MCF 10A (cell line): Measurements from ENCODE around the gene DEPP1. TPM values are rescaled to one million over a fixed set of nuclear protein-coding genes. Genes with fewer than 3 reads are reported as not detected.
A peak's percentile ranks its signal among the peaks of the same experiment; 100 is the strongest.

ENCODE experiments used
- BruUV-seq: library from RNA; stranded (reverse); fragments of 400-500 nt; replicated peaks from 2 replicates; lab custom pipeline; 2021; lab: Mats Ljungman, UMichigan
- CTCF ChIA-PET: fragments of 300-600 bp; sonication (Branson Sonifier 250); formaldehyde crosslinking; extraction: SDS; loops from one replicate; lab custom pipeline; 2021; ENCODE audit warnings: antibody characterized with exemption, inconsistent platforms; lab: Yijun Ruan, JAX
- POLR2A ChIA-PET: fragments of 300-600, 350-650 bp; sonication (Branson Sonifier 250); formaldehyde crosslinking; extraction: SDS; loops from one replicate; lab custom pipeline; 2020; ENCODE audit warnings: antibody characterized with exemption, inconsistent platforms; lab: Yijun Ruan, JAX
- DNase-seq: peaks from one replicate; pipeline ENCODE4 v3.0.0-alpha.2; 2018; ENCODE audit not compliant: unreplicated experiment
- H3K27ac Mint-ChIP-seq: one replicate; pipeline ENCODE4 v1.8.0; 2022; ENCODE audit warnings: mild to moderate bottlenecking, low read depth, mixed read lengths; ENCODE audit not compliant: unreplicated experiment
- H3K27me3 Mint-ChIP-seq: one replicate; pipeline ENCODE4 v1.8.0; 2022; ENCODE audit warnings: mixed read lengths; ENCODE audit not compliant: insufficient read depth, unreplicated experiment
- H3K36me3 Mint-ChIP-seq: one replicate; pipeline ENCODE4 v1.8.0; 2022; ENCODE audit warnings: mild to moderate bottlenecking, moderate library complexity, mixed read lengths; ENCODE audit not compliant: insufficient read depth, unreplicated experiment
- H3K4me1 Mint-ChIP-seq: one replicate; pipeline ENCODE4 v1.8.0; 2022; ENCODE audit warnings: mixed read lengths; ENCODE audit not compliant: insufficient read depth, unreplicated experiment
- H3K4me3 Mint-ChIP-seq: one replicate; pipeline ENCODE4 v1.8.0; 2022; ENCODE audit warnings: mild to moderate bottlenecking, moderate library complexity, mixed read lengths; ENCODE audit not compliant: unreplicated experiment
- H3K9me3 Mint-ChIP-seq: one replicate; pipeline ENCODE4 v1.8.0; 2022; ENCODE audit warnings: mixed read lengths; ENCODE audit not compliant: unreplicated experiment
- intact Hi-C: fragments of 100-400 bp; cut with micrococcal nuclease; formaldehyde crosslinking; loops from 2 replicates; pipeline ENCODE4 v1.14.1; 2022
- total RNA-seq: library from RNA; stranded (reverse); gene quantifications from 2 replicates; pipeline ENCODE4 v1.2.3, GENCODE V29; 2022
- TF ChIP-seq, protein P1 (sequence below): fragments of 200-600 bp; IDR thresholded peaks from one replicate; pipeline ENCODE4 v1.8.0; 2022; ENCODE audit warnings: antibody characterized with exemption, mild to moderate bottlenecking; ENCODE audit not compliant: unreplicated experiment

DEPP1 gene
- total RNA-seq, 1 experiment from 2014 or later = 0.84 TPM

DNA sequence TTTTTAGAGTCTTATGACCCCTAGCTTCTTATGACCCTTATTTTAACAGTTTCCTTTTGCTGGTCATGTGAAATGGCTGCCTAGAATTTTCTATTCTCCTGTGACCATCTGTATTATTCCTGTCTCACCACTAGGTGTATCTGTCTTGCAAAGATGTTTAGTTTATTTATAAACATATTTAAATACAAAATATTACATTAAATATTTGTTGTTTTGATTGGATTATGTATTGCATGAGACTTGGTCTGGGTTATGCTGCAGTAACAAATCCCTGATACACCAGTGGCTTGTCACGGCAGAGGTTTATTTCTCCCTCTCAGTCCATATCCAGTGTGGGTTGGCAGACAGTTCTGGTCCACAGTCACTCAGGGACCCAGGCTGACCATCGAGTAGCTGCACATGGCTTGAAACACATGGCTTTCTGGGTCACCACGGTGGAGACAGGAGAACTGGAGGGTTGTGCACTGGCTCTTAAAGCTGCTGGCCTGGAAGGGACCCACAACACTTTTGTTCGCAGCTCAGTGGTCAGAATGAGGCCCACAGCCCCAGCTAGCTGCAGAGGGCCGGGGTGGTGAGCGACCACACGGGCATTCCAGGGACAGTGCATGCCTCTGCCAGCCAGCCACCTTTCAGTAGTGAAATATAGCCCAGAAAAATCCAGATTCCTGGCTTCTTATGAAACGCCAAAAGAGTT is 11.6 kb downstream of the DEPP1 start:
- TF ChIP-seq, protein P1, sequence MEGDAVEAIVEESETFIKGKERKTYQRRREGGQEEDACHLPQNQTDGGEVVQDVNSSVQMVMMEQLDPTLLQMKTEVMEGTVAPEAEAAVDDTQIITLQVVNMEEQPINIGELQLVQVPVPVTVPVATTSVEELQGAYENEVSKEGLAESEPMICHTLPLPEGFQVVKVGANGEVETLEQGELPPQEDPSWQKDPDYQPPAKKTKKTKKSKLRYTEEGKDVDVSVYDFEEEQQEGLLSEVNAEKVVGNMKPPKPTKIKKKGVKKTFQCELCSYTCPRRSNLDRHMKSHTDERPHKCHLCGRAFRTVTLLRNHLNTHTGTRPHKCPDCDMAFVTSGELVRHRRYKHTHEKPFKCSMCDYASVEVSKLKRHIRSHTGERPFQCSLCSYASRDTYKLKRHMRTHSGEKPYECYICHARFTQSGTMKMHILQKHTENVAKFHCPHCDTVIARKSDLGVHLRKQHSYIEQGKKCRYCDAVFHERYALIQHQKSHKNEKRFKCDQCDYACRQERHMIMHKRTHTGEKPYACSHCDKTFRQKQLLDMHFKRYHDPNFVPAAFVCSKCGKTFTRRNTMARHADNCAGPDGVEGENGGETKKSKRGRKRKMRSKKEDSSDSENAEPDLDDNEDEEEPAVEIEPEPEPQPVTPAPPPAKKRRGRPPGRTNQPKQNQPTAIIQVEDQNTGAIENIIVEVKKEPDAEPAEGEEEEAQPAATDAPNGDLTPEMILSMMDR = peak; percentile 17
- Mint-ChIP-seq H3K4me1 (peaks cover 18% of the 10 kb centered on the region), H3K9me3 (no peaks in the 10 kb centered on the region), H3K27me3 (no peaks in the 10 kb centered on the region), H3K36me3 (no peaks in the 10 kb centered on the region), H3K27ac (no peak overlapping the region), H3K4me3 (no peak overlapping the region)
- no peak for DNase-seq
- intact Hi-C loops = no loop called here
- no TSS peak for BruUV-seq
- CTCF ChIA-PET = interaction anchor here (0.6 to 4.1 kb wide), 7 partner anchors 9 to 1292 kb away, joined by 3 to 16 read pairs (median 9); no protein-coding TSS in a partner anchor
- POLR2A ChIA-PET = interaction anchor here (1.3 kb wide), 1 partner anchor 11 kb away, joined by 6 read pairs; the partner anchor contains the start of gene DEPP1

DNA sequence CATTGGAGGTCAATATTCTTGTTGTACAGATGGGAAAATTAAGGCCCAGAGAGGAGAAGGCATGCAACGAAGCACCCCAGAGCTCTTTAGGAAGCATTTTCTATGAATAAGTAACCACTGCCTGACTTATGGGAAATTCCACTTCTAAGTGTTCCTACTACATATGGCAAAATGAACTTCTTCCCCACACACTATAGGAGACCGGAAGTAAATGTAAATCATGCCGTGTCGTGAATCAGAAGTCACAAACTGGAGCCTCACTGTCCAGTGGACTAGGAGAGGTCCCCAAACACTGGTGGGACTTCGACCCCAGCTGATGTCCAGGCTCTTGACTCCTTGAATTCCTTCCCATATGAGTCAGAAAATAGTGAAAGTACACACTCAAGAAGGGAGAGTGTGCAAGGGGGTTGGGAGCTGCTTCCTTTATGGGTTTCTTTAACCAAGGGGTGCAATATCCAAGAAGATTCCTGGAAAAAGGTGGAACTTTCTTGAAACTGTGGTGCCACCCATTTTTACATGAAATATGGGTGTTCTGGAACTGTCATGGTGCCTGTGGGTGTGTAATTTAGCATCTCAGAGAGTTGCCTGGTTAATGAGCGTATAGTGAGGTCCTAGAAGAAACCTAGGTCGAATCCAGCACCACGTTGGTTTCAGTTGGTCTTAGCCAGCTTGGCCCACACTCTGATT is 12.3 kb downstream of the DEPP1 start:
- BruUV-seq = no TSS peak
- intact Hi-C loops = no loop called here
- Mint-ChIP-seq H3K4me1 (peaks cover 18% of the 10 kb centered on the region), H3K4me3 (no peak overlapping the region), H3K36me3 (no peaks in the 10 kb centered on the region), H3K27ac (no peak overlapping the region), H3K27me3 (no peaks in the 10 kb centered on the region), H3K9me3 (no peaks in the 10 kb centered on the region)
- no peak for DNase-seq
- CTCF ChIA-PET = interaction anchor here (0.6 to 3.4 kb wide), 6 partner anchors 9 to 1291 kb away, joined by 3 to 10 read pairs (median 8); partner anchors contain the start of gene DEPP1
- TF ChIP-seq, protein P1 = no peak
- POLR2A ChIA-PET = no interaction called here

DNA sequence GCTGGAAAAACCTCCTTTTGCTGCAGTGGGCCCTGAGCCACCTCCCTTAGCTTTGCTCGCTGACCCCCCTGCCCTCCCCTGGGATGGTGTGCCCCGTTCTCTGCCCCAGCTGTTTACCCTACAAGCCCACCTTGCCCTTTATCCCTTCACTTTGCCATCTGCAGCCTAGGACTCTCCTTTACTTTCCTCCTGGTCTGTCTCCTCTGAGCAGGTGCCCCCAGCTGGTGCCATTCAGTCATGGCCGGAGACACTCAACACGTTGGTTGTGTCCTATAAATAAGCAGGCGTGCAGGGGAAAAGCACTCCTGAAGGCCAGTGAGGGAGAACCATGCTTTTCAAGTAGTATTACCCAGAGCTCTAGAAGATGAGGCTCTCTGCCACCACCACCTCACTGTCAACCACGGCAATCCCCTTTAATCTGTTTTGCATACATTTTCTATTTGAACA is 12.9 kb downstream of the DEPP1 start:
- Mint-ChIP-seq H3K27me3 (no peaks in the 10 kb centered on the region), H3K27ac (no peak overlapping the region), H3K36me3 (no peaks in the 10 kb centered on the region), H3K4me3 (no peak overlapping the region), H3K9me3 (no peaks in the 10 kb centered on the region), H3K4me1 (peaks cover 18% of the 10 kb centered on the region)
- TF ChIP-seq, protein P1 = no peak
- no TSS peak for BruUV-seq
- intact Hi-C loops = no loop called here
- ChIA-PET POLR2A (no interaction called here), CTCF (interaction anchor here (1.0 to 3.4 kb wide), 3 partner anchors 12 to 33 kb away, joined by 4 to 10 read pairs (median 7); partner anchors contain the start of gene DEPP1)
- DNase-seq = no peak

DNA sequence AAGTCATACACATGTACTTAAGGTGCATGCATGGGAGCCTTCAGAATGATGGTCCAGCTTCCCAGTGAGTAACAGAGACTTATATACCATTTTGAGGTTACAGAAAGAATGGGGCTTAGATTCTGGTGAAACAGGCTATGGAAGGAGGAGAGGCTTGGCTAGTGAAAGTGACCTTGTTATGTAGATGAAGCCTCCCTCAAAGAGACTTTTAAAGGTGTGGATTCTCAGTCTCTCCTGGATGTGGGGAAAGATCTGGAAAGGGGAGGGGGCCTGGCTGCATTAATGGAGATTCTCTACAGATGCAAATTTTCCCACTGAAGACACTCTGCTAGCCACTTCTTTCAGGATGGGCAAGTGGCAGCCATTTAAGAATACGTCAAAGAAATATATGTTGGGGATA is 13.5 kb downstream of the DEPP1 start:
- H3K27ac Mint-ChIP-seq = no peak overlapping the region
- no TSS peak for BruUV-seq
- TF ChIP-seq, protein P1 = no peak
- peaks cover 18% of the 10 kb centered on the region for H3K4me1 Mint-ChIP-seq
- intact Hi-C loops = no loop called here
- no peak for DNase-seq
- no peak overlapping the region for H3K4me3 Mint-ChIP-seq
- H3K36me3 Mint-ChIP-seq = no peaks in the 10 kb centered on the region
- no peaks in the 10 kb centered on the region for H3K9me3 Mint-ChIP-seq
- H3K27me3 Mint-ChIP-seq = no peaks in the 10 kb centered on the region
- CTCF ChIA-PET = interaction anchor here (1.0 to 3.4 kb wide), 3 partner anchors 12 to 33 kb away, joined by 4 to 10 read pairs (median 7); partner anchors contain the start of gene DEPP1
- POLR2A ChIA-PET = no interaction called here
